Measurements from ENCODE around the gene SLCO1A2. TPM values are rescaled to one million over a fixed set of nuclear protein-coding genes. Genes with fewer than 3 reads are reported as not detected.

Gene SLCO1A2
- total and polyA plus RNA-seq, 2 of the 13 experiments (the other 11 are each of a cell fraction or from before 2014, with no cell fraction given) = not detected

DNA sequence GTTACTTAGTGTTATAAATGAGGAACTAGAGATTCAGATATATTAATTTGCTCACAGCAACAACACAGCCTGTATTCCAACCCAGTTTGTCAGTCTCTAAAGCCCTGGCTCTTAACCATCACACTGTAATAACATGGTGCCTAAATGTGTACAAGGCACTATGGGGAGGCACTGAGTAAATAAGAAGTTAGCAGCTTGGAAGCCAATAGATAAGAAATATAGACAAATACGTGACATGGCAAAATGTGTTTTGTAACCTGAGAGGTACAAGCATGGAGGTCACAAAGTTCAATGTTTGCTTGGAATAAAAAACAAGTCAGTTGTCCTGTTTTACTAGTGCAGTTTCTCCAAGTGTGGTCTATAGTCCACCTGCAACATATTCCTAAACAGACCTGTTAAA lies 16.3 kb upstream of the SLCO1A2 start (continued):
- TF ChIP-seq HMG20A (CRISPR knock-in tag; IDR thresholded peaks at IDR 0.05; ENCODE audit: borderline replicate concordance) = peak; percentile 76; the same call in 1 of the 2 replicates
- TF ChIP-seq HDAC1 (CRISPR knock-in tag; IDR thresholded peaks at IDR 0.05) = peak; percentile 72
- TF ChIP-seq ZMYM4 (CRISPR knock-in tag; IDR thresholded peaks at IDR 0.05) = peak; percentile 76; the same call in 1 of the 2 replicates
- peak; percentile 62; the same call in 1 of the 2 replicates for TF ChIP-seq RCOR2 (CRISPR knock-in tag; IDR thresholded peaks at IDR 0.05)
- TF ChIP-seq RXRA (CRISPR knock-in tag; IDR thresholded peaks at IDR 0.05) = peak; percentile 46; the same call in 1 of the 2 replicates
- TF ChIP-seq, protein P1, sequence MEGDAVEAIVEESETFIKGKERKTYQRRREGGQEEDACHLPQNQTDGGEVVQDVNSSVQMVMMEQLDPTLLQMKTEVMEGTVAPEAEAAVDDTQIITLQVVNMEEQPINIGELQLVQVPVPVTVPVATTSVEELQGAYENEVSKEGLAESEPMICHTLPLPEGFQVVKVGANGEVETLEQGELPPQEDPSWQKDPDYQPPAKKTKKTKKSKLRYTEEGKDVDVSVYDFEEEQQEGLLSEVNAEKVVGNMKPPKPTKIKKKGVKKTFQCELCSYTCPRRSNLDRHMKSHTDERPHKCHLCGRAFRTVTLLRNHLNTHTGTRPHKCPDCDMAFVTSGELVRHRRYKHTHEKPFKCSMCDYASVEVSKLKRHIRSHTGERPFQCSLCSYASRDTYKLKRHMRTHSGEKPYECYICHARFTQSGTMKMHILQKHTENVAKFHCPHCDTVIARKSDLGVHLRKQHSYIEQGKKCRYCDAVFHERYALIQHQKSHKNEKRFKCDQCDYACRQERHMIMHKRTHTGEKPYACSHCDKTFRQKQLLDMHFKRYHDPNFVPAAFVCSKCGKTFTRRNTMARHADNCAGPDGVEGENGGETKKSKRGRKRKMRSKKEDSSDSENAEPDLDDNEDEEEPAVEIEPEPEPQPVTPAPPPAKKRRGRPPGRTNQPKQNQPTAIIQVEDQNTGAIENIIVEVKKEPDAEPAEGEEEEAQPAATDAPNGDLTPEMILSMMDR (CRISPR knock-in tag; IDR thresholded peaks at IDR 0.05) = no peak
- peak; percentile 74; the same call in 1 of the 2 replicates for TF ChIP-seq FOXO1 (CRISPR knock-in tag; IDR thresholded peaks at IDR 0.05)
- TF ChIP-seq, protein P2, sequence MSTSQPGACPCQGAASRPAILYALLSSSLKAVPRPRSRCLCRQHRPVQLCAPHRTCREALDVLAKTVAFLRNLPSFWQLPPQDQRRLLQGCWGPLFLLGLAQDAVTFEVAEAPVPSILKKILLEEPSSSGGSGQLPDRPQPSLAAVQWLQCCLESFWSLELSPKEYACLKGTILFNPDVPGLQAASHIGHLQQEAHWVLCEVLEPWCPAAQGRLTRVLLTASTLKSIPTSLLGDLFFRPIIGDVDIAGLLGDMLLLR (CRISPR knock-in tag; IDR thresholded peaks at IDR 0.05) = no peak
- peak; percentile 55 for TF ChIP-seq HNF4A (CRISPR knock-in tag; IDR thresholded peaks at IDR 0.05)
- TF ChIP-seq ZNF124 (CRISPR knock-in tag; IDR thresholded peaks at IDR 0.05) = no peak
- TF ChIP-seq ZNF343 (CRISPR knock-in tag; IDR thresholded peaks at IDR 0.05) = no peak
- no peak for TF ChIP-seq ZNF816 (CRISPR knock-in tag; IDR thresholded peaks at IDR 0.05; ENCODE audit: borderline replicate concordance)
- peak; percentile 90 for TF ChIP-seq RXRB (CRISPR knock-in tag; IDR thresholded peaks at IDR 0.05; ENCODE audit: borderline replicate concordance)
- TF ChIP-seq, protein P3, sequence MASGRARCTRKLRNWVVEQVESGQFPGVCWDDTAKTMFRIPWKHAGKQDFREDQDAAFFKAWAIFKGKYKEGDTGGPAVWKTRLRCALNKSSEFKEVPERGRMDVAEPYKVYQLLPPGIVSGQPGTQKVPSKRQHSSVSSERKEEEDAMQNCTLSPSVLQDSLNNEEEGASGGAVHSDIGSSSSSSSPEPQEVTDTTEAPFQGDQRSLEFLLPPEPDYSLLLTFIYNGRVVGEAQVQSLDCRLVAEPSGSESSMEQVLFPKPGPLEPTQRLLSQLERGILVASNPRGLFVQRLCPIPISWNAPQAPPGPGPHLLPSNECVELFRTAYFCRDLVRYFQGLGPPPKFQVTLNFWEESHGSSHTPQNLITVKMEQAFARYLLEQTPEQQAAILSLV (CRISPR knock-in tag; IDR thresholded peaks at IDR 0.05; ENCODE audit: borderline replicate concordance) = no peak
- TF ChIP-seq KDM6A (CRISPR knock-in tag; IDR thresholded peaks at IDR 0.05; ENCODE audit: low read depth) = peak; percentile 61
- peak; percentile 42; the same call in 1 of the 2 replicates for TF ChIP-seq TARDBP (CRISPR knock-in tag; IDR thresholded peaks at IDR 0.05)
- TF ChIP-seq MED1 (CRISPR knock-in tag; IDR thresholded peaks at IDR 0.05) = peak; percentile 55; the same call in 1 of the 2 replicates
- 0 out of 2 replicates have a peak, but pooled peaks have one; percentile 55 for TF ChIP-seq ZNF335 (CRISPR knock-in tag; IDR thresholded peaks at IDR 0.05)
- TF ChIP-seq, protein P4, sequence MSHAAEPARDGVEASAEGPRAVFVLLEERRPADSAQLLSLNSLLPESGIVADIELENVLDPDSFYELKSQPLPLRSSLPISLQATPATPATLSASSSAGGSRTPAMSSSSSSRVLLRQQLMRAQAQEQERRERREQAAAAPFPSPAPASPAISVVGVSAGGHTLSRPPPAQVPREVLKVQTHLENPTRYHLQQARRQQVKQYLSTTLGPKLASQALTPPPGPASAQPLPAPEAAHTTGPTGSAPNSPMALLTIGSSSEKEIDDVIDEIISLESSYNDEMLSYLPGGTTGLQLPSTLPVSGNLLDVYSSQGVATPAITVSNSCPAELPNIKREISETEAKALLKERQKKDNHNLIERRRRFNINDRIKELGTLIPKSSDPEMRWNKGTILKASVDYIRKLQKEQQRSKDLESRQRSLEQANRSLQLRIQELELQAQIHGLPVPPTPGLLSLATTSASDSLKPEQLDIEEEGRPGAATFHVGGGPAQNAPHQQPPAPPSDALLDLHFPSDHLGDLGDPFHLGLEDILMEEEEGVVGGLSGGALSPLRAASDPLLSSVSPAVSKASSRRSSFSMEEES (CRISPR knock-in tag; IDR thresholded peaks at IDR 0.05) = peak; percentile 52; the same call in 1 of the 2 replicates
- TF ChIP-seq, protein P5, sequence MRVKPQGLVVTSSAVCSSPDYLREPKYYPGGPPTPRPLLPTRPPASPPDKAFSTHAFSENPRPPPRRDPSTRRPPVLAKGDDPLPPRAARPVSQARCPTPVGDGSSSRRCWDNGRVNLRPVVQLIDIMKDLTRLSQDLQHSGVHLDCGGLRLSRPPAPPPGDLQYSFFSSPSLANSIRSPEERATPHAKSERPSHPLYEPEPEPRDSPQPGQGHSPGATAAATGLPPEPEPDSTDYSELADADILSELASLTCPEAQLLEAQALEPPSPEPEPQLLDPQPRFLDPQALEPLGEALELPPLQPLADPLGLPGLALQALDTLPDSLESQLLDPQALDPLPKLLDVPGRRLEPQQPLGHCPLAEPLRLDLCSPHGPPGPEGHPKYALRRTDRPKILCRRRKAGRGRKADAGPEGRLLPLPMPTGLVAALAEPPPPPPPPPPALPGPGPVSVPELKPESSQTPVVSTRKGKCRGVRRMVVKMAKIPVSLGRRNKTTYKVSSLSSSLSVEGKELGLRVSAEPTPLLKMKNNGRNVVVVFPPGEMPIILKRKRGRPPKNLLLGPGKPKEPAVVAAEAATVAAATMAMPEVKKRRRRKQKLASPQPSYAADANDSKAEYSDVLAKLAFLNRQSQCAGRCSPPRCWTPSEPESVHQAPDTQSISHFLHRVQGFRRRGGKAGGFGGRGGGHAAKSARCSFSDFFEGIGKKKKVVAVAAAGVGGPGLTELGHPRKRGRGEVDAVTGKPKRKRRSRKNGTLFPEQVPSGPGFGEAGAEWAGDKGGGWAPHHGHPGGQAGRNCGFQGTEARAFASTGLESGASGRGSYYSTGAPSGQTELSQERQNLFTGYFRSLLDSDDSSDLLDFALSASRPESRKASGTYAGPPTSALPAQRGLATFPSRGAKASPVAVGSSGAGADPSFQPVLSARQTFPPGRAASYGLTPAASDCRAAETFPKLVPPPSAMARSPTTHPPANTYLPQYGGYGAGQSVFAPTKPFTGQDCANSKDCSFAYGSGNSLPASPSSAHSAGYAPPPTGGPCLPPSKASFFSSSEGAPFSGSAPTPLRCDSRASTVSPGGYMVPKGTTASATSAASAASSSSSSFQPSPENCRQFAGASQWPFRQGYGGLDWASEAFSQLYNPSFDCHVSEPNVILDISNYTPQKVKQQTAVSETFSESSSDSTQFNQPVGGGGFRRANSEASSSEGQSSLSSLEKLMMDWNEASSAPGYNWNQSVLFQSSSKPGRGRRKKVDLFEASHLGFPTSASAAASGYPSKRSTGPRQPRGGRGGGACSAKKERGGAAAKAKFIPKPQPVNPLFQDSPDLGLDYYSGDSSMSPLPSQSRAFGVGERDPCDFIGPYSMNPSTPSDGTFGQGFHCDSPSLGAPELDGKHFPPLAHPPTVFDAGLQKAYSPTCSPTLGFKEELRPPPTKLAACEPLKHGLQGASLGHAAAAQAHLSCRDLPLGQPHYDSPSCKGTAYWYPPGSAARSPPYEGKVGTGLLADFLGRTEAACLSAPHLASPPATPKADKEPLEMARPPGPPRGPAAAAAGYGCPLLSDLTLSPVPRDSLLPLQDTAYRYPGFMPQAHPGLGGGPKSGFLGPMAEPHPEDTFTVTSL (CRISPR knock-in tag; IDR thresholded peaks at IDR 0.05; ENCODE audit: borderline replicate concordance) = peak; percentile 89; the same call in 1 of the 2 replicates
- TF ChIP-seq NR2F2 (IDR thresholded peaks at IDR 0.05; ENCODE audit: borderline replicate concordance, low read depth) = peak; percentile 75
- TF ChIP-seq ZNF792 (CRISPR knock-in tag; IDR thresholded peaks at IDR 0.05) = peak; percentile 49; the same call in 1 of the 2 replicates
